IMR-90 (cell line): ENCODE results near the gene TRIM62. TPM values are rescaled to one million over a fixed set of nuclear protein-coding genes. Genes with fewer than 3 reads are reported as not detected.

Experiments used
- ATAC-seq: fragments of 200-7000 bp; cut with Tn5 transposase; 2 replicates; pipeline ENCODE4 v1.9.1; 2020; ENCODE audit warnings: low read depth, mild to moderate bottlenecking, moderate library complexity
- Bru-seq: library from RNA; stranded (reverse); fragments of 400-500 nt; gene quantifications from one replicate; lab custom pipeline; 2021; lab: Mats Ljungman, UMichigan
- BruChase-seq, 2 experiments: library from RNA; stranded (reverse); fragments of 400-500 nt; gene quantifications; one replicate each; lab custom pipeline; 2021; lab: Mats Ljungman, UMichigan
- BruUV-seq: library from RNA; stranded (reverse); fragments of 400-500 nt; replicated peaks from 2 replicates; lab custom pipeline; 2021; lab: Mats Ljungman, UMichigan
- CTCF ChIA-PET: fragments of 300-600 bp; formaldehyde crosslinking; extraction: SDS; loops from one replicate; lab custom pipeline; 2021; ENCODE audit warnings: antibody characterized with exemption; lab: Yijun Ruan, JAX
- POLR2A ChIA-PET: fragments of 300-600 bp; sonication (Branson Sonifier 250); formaldehyde crosslinking; loops from one replicate; lab custom pipeline; 2022; ENCODE audit warnings: antibody characterized with exemption; ENCODE audit not compliant: unreplicated experiment; lab: Charles Lee
- DNase-seq: peaks from one replicate; pipeline ENCODE4 v3.0.0; 2013
- H2AFZ ChIP-seq: replicated peaks from 2 replicates; pipeline ENCODE3; 2013; ENCODE audit warnings: low read length, mild to moderate bottlenecking; ENCODE audit not compliant: poor library complexity
- H2AK5ac ChIP-seq: 2 replicates; pipeline ENCODE4 v1.6.1; 2013; ENCODE audit warnings: low read depth, low read length, inconsistent platforms
- H2AK9ac ChIP-seq: replicated peaks from 2 replicates; pipeline ENCODE3; 2013; ENCODE audit warnings: mild to moderate bottlenecking, low read depth, low read length, moderate library complexity; ENCODE audit not compliant: poor library complexity
- H2BK120ac ChIP-seq: 2 replicates; pipeline ENCODE4 v1.6.1; 2013; ENCODE audit warnings: low read depth, low read length, inconsistent platforms
- H2BK15ac ChIP-seq: 3 replicates; pipeline ENCODE4 v1.6.1; 2013; ENCODE audit warnings: low read depth, low read length, inconsistent platforms
- H2BK20ac ChIP-seq: 2 replicates; pipeline ENCODE4 v1.6.1; 2013; ENCODE audit warnings: low read depth, mild to moderate bottlenecking, inconsistent platforms, low read length, moderate library complexity
- H2BK5ac ChIP-seq: 2 replicates; pipeline ENCODE4 v1.6.1; 2013; ENCODE audit warnings: mild to moderate bottlenecking, low read depth, low read length, inconsistent platforms; ENCODE audit not compliant: poor library complexity, severe bottlenecking
- H3K14ac ChIP-seq: replicated peaks from 2 replicates; pipeline ENCODE4 v1.6.1; 2013; ENCODE audit warnings: low read depth, low read length, inconsistent platforms
- H3K18ac ChIP-seq: 2 replicates; pipeline ENCODE4 v1.6.1; 2013; ENCODE audit warnings: low read depth, low read length, control low read depth
- H3K23ac ChIP-seq: 2 replicates; pipeline ENCODE4 v1.6.1; 2013; ENCODE audit warnings: low read depth, low read length, inconsistent platforms
- H3K27ac ChIP-seq: 2 replicates; pipeline ENCODE4 v1.5.1; 2013; ENCODE audit warnings: mild to moderate bottlenecking, control low read depth, low read length; ENCODE audit not compliant: insufficient read depth
- H3K27me3 ChIP-seq: 2 replicates; pipeline ENCODE4 v1.6.1; 2013; ENCODE audit warnings: low read length; ENCODE audit not compliant: control insufficient read depth, insufficient read depth
- H3K36me3 ChIP-seq: 2 replicates; pipeline ENCODE4 v1.6.1; 2013; ENCODE audit warnings: low read length, mixed read lengths; ENCODE audit not compliant: control insufficient read depth, insufficient read depth
- H3K4ac ChIP-seq: 2 replicates; pipeline ENCODE4 v1.6.1; 2013; ENCODE audit warnings: low read depth, low read length, inconsistent platforms
- H3K4me1 ChIP-seq: 2 replicates; pipeline ENCODE4 v1.6.1; 2013; ENCODE audit warnings: low read length, mixed read lengths; ENCODE audit not compliant: control insufficient read depth, insufficient read depth
- H3K4me2 ChIP-seq: 2 replicates; pipeline ENCODE4 v1.6.1; 2013; ENCODE audit warnings: low read depth, mild to moderate bottlenecking, control low read depth, low read length, moderate library complexity
- H3K4me3 ChIP-seq: 2 replicates; pipeline ENCODE4 v1.5.1; 2013; ENCODE audit warnings: low read depth, mild to moderate bottlenecking, control low read depth, low read length, moderate library complexity; ENCODE audit not compliant: insufficient read depth
- H3K56ac ChIP-seq: 2 replicates; pipeline ENCODE4 v1.6.1; 2013; ENCODE audit warnings: low read length, inconsistent platforms; ENCODE audit not compliant: insufficient read depth; ENCODE audit errors: extremely low read depth
- H3K79me1 ChIP-seq, 2 experiments: 2 replicates each; pipeline ENCODE4 v1.6.1; 2013; ENCODE audit warnings: low read length in 2 of 2, inconsistent platforms in 1 of 2, low read depth in 1 of 2
- H3K9ac ChIP-seq: 2 replicates; pipeline ENCODE4 v1.6.1; 2013; ENCODE audit warnings: low read depth, low read length, control low read depth
- H3K9me1 ChIP-seq: 2 replicates; pipeline ENCODE4 v1.6.1; 2013; ENCODE audit warnings: low read length, inconsistent platforms; ENCODE audit not compliant: insufficient read depth
- H3K9me3 ChIP-seq: 2 replicates; pipeline ENCODE4 v1.6.1; 2013; ENCODE audit warnings: low read length; ENCODE audit not compliant: control insufficient read depth, insufficient read depth
- H4K20me1 ChIP-seq: 2 replicates; pipeline ENCODE4 v1.6.1; 2013; ENCODE audit warnings: low read length, inconsistent platforms; ENCODE audit not compliant: insufficient read depth
- H4K5ac ChIP-seq: 2 replicates; pipeline ENCODE4 v1.6.1; 2013; ENCODE audit warnings: mild to moderate bottlenecking, low read depth, low read length, control low read depth
- H4K8ac ChIP-seq, 2 experiments: 2 replicates each; pipeline ENCODE4 v1.6.1; 2013; ENCODE audit warnings: low read depth in 2 of 2, low read length in 2 of 2, control low read depth in 1 of 2, inconsistent platforms in 1 of 2
- H4K91ac ChIP-seq: 2 replicates; pipeline ENCODE4 v1.6.1; 2013; ENCODE audit warnings: low read depth, low read length, inconsistent platforms; ENCODE audit not compliant: insufficient read depth
- CEBPB ChIP-seq: IDR thresholded peaks from 2 replicates; pipeline ENCODE4 v1.6.1; 2012; ENCODE audit warnings: low read depth, low read length, improper control_type of control experiment
- CHD1 ChIP-seq: IDR thresholded peaks from 2 replicates; pipeline ENCODE4 v1.6.1; 2012; ENCODE audit warnings: low read depth, low read length, improper control_type of control experiment
- MAZ ChIP-seq: IDR thresholded peaks from 2 replicates; pipeline ENCODE4 v1.6.1; 2012; ENCODE audit warnings: low read depth, mild to moderate bottlenecking, low read length, improper control_type of control experiment, moderate library complexity, borderline replicate concordance
- MXI1 ChIP-seq: IDR thresholded peaks from 2 replicates; pipeline ENCODE4 v1.6.1; 2012; ENCODE audit warnings: low read depth, mild to moderate bottlenecking, low read length, moderate library complexity, borderline replicate concordance
- NFE2L2 ChIP-seq: fragments of 150-350 bp; IDR thresholded peaks from 2 replicates; pipeline ENCODE4 v1.6.1; 2016; ENCODE audit warnings: low read depth, mild to moderate bottlenecking, low read length
- POLR2A ChIP-seq: IDR thresholded peaks from 2 replicates; pipeline ENCODE4 v1.6.1; 2012; ENCODE audit warnings: mild to moderate bottlenecking, low read depth, low read length
- RFX5 ChIP-seq: IDR thresholded peaks from 2 replicates; pipeline ENCODE4 v1.8.0; 2012; ENCODE audit warnings: low read depth, mild to moderate bottlenecking, low read length, moderate library complexity
- WGBS, 2 experiments: methylation state at CpG; one replicate each; pipeline versions ENCODE4 v1.1.5 to v1.1.7; 2013; ENCODE audit warnings: missing lambda C conversion rate in 2 of 2; ENCODE audit not compliant: insufficient read length in 1 of 2; ENCODE audit errors: extremely low coverage in 2 of 2; 5-methylcytosine and 5-hydroxymethylcytosine counted together
- dilution Hi-C: fragments of 300-500 bp; cut with HindIII; formaldehyde crosslinking; loops from one replicate; pipeline ENCODE4 v1.14.3; 2018; ENCODE audit warnings: low sequenced_read_pairs; ENCODE audit not compliant: unreplicated experiment
- in situ Hi-C: fragments of 300-500 bp; cut with MboI; formaldehyde crosslinking; loops from 3 replicates; pipeline ENCODE4 v1.14.3; 2019; ENCODE audit warnings: low sequenced_read_pairs, inconsistent platforms, mixed read lengths
- intact Hi-C: fragments of 100-400 bp; cut with micrococcal nuclease; formaldehyde crosslinking; loops from 2 replicates; pipeline ENCODE4 v1.10.0; 2022
- long read RNA-seq: library from polyadenylated mRNA; unstranded; transcript quantifications from one replicate; pipeline ENCODE4 v2.0.0, GENCODE V29; 2021; ENCODE audit not compliant: unreplicated experiment
- polyA plus RNA-seq, 3 experiments: library from polyadenylated mRNA; depleted of rRNA; stranded (reverse); fragments of >200 nt; gene quantifications; 2 replicates each; pipeline ENCODE4 v1.2.3, GENCODE V29; 2012; ENCODE audit warnings: low replicate concordance in 1 of 3
- total RNA-seq: library from RNA; depleted of rRNA; stranded (reverse); fragments of >200 nt; gene quantifications from 2 replicates; pipeline ENCODE4 v1.2.3, GENCODE V29; 2012; rRNA removed

The TRIM62 gene
- total RNA-seq (2.8 and 3.0 TPM in 2 replicates), polyA plus RNA-seq (2012; rRNA removed) (11.1 and 12.8 TPM in 2 replicates), Bru-seq, nascent RNA (percentile 78 among the genes with signal in this experiment), BruChase-seq, experiment 1, labeled RNA remaining after a 6-hour chase (percentile 67 among the genes with signal in this experiment), BruChase-seq, experiment 2, labeled RNA remaining after a 2-hour chase (percentile 68 among the genes with signal in this experiment)
- 4.8 and 18.3 TPM in 2 replicates for polyA plus RNA-seq (2012; cell fraction: cytosol; rRNA removed)
- 25.0 and 36.8 TPM in 2 replicates for polyA plus RNA-seq (2012; cell fraction: nucleus; rRNA removed; ENCODE audit: low replicate concordance)
- long read RNA-seq, partial matches to known transcripts: 0 of 18 reads
- long read RNA-seq, other reads (novel, unspliced or antisense): 14 of 18 reads

GRCh38 chr1:33181921-33182341 is at the start of gene TRIM62:
TSS of gene TRIM62 (minus strand) at chr1:33182043. CDS start at chr1:33181432, 611 bp downstream.
- H2AFZ ChIP-seq: peak within 1 kb of the TSS; percentile 93
- dilution Hi-C loops (no loop called here), in situ Hi-C loops (no loop called here), intact Hi-C loops (loop anchor here (1.0 to 5.0 kb wide), 2 partner anchors 75 to 290 kb away; partner anchors contain the start of gene ZSCAN20)
- H3K4ac ChIP-seq: peak within 1 kb of the TSS; percentile 63; the same call in 1 of the 2 replicates
- DNase-seq (peak; percentile 85), ATAC-seq (peak; percentile 83)
- 0% methylated on average over 7 of the region's 35 CpGs; no CpG with 5 or more reads in 1 of the 2 experiments for WGBS, 2 experiments
- H2BK15ac ChIP-seq: no peak within 1 kb of the TSS; the same call in 2 of the 3 replicates
- H2BK120ac ChIP-seq: no peak within 1 kb of the TSS; the same call in 1 of the 2 replicates
- peak within 1 kb of the TSS; percentile 58 for H3K27ac ChIP-seq
- peak within 1 kb of the TSS; percentile 99 for H3K4me2 ChIP-seq
- H3K9me3 ChIP-seq: no peaks in the 10 kb centered on the region
- H2BK5ac ChIP-seq: peak within 1 kb of the TSS; percentile 36
- H2AK5ac ChIP-seq: peak within 1 kb of the TSS; percentile 52
- 0 out of 2 replicates have a peak within 1 kb of the TSS, but pooled peaks have one; percentile 50 for H3K23ac ChIP-seq
- BruUV-seq: no TSS peak
- H3K56ac ChIP-seq: no peak within 1 kb of the TSS
- no peak within 1 kb of the TSS for H3K14ac ChIP-seq
- peaks cover 5% of the 10 kb centered on the region for H3K4me1 ChIP-seq
- peak within 1 kb of the TSS; percentile 75 for H3K9ac ChIP-seq
- peak within 1 kb of the TSS; percentile 47; the same call in 1 of the 2 replicates for H4K91ac ChIP-seq
- peak within 1 kb of the TSS; percentile 30; the same call in 1 of the 2 replicates for H3K18ac ChIP-seq
- peak within 1 kb of the TSS; percentile 24 for H4K5ac ChIP-seq
- peaks cover 15% of the 10 kb centered on the region for H3K9me1 ChIP-seq
- H3K4me3 ChIP-seq: peak within 1 kb of the TSS; percentile 93
- peaks cover 21% of the 10 kb centered on the region for H4K20me1 ChIP-seq
- H3K27me3 ChIP-seq: no peaks in the 10 kb centered on the region
- 0 out of 2 replicates have a peak, but pooled peaks cover 3% of the 10 kb centered on the region for H3K36me3 ChIP-seq
- peak within 1 kb of the TSS; percentile 75 for H2AK9ac ChIP-seq
- TF ChIP-seq MXI1: no peak
- TF ChIP-seq NFE2L2: no peak
- no peak for TF ChIP-seq POLR2A
- TF ChIP-seq CHD1: no peak
- no peak for TF ChIP-seq CEBPB
- no peak for TF ChIP-seq RFX5
- TF ChIP-seq MAZ: peak; percentile 98
- H2BK20ac ChIP-seq: 0 out of 2 replicates have a peak within 1 kb of the TSS, but pooled peaks have one; percentile 3
- ChIA-PET POLR2A (interaction anchor here (1.3 kb wide), 1 partner anchor 82 kb away, joined by 3 read pairs; no protein-coding TSS in a partner anchor), CTCF (no interaction called here)
- peaks cover 8 to 39% of the 10 kb centered on the region in 2 experiments for H3K79me1 ChIP-seq
- H4K8ac ChIP-seq: peak within 1 kb of the TSS; percentile 41 to 87; a peak in 3 of 4 replicates
